Colonic mucosa (tissue), 4 donors: ENCODE data around the gene PSMB8. TPM values are rescaled to one million over a fixed set of nuclear protein-coding genes. Genes with fewer than 3 reads are reported as not detected.

ENCODE experiments used
- DNase-seq: peaks from one replicate; pipeline ENCODE4 v3.0.0-alpha.2; 2020
- H3K27ac ChIP-seq: fragments of 200-600 bp; one replicate; pipeline ENCODE4 v1.8.0; 2021
- H3K27me3 ChIP-seq: fragments of 200-600 bp; one replicate; pipeline ENCODE4 v1.8.0; 2021
- H3K36me3 ChIP-seq: fragments of 200-600 bp; one replicate; pipeline ENCODE4 v1.8.0; 2021
- H3K4me1 ChIP-seq: fragments of 200-600 bp; one replicate; pipeline ENCODE4 v1.8.0; 2021; ENCODE audit warnings: mild to moderate bottlenecking
- H3K4me3 ChIP-seq: fragments of 200-600 bp; one replicate; pipeline ENCODE4 v1.8.0; 2021
- H3K9ac ChIP-seq, 2 donors: one replicate each; pipeline ENCODE4 v1.7.0; 2013; ENCODE audit warnings: control low read depth in 2 of 2, low read depth in 2 of 2, low read length in 2 of 2
- H3K9me3 ChIP-seq: fragments of 200-600 bp; one replicate; pipeline ENCODE4 v1.8.0; 2021
- CTCF ChIP-seq: fragments of 200-600 bp; IDR thresholded peaks from one replicate; pipeline ENCODE4 v1.8.0; 2022; ENCODE audit warnings: antibody characterized with exemption, mild to moderate bottlenecking
- intact Hi-C: fragments of 100-400 bp; cut with DNase I; formaldehyde crosslinking; loops from one replicate; pipeline ENCODE4 v1.14.1; 2022
- total RNA-seq, 2 donors: library from RNA; stranded (reverse); fragmentation: NEBNext Ultra II Directional in 1 of 2; extraction: Animal tissue kit (Norgen Biotek cat#: 25700) in 1 of 2; gene quantifications; one replicate each; pipeline ENCODE4 v1.2.1, GENCODE V29; 2021
- donor health status: healthy.
- donor health status: DM: no; HTN: no; CAD: no.
- donor health status: DM: no; HTN: no; CAD: no.

The PSMB8 gene
- total RNA-seq, 2 donors from 2014 or later: 152 to 154 TPM

GRCh38 chr6:32845384-32845884 lies 1.6 kb upstream of the PSMB8 start:
- H3K27me3 ChIP-seq: no peaks in the 10 kb centered on the region
- peaks cover 14% of the 10 kb centered on the region for H3K4me1 ChIP-seq
- peaks cover 15% of the 10 kb centered on the region for H3K36me3 ChIP-seq
- H3K4me3 ChIP-seq: peak overlapping the region; percentile 77
- intact Hi-C loops: no loop called here
- H3K9ac ChIP-seq: peak overlapping the region; percentile 61 to 98
- no peaks in the 10 kb centered on the region for H3K9me3 ChIP-seq
- DNase-seq: no peak
- TF ChIP-seq CTCF: no peak
- peak overlapping the region; percentile 97 for H3K27ac ChIP-seq

- intact Hi-C loops: no loop called here
- no peak for TF ChIP-seq CTCF
- peaks cover 11% of the 10 kb centered on the region for H3K36me3 ChIP-seq
- peak overlapping the region; percentile 77 for H3K4me3 ChIP-seq
- H3K27me3 ChIP-seq: no peaks in the 10 kb centered on the region
- peak overlapping the region; percentile 97 for H3K27ac ChIP-seq
- no peaks in the 10 kb centered on the region for H3K9me3 ChIP-seq
- H3K4me1 ChIP-seq: peaks cover 14% of the 10 kb centered on the region
- peak overlapping the region; percentile 98 to 99 for H3K9ac ChIP-seq
- no peak for DNase-seq
Observed at GRCh38 chr6:32844839-32845383, 1.1 kb upstream of the PSMB8 start.

- Histone ChIP-seq H3K27ac (peak overlapping the region; percentile 97), H3K4me3 (peak overlapping the region; percentile 77), H3K9me3 (no peaks in the 10 kb centered on the region), H3K9ac (peak overlapping the region; percentile 98 to 99), H3K27me3 (no peaks in the 10 kb centered on the region), H3K4me1 (peaks cover 14% of the 10 kb centered on the region), H3K36me3 (peaks cover 9% of the 10 kb centered on the region)
- TF ChIP-seq CTCF: no peak
- intact Hi-C loops: no loop called here
- DNase-seq: no peak
Observed at GRCh38 chr6:32843331-32843978, 392 bp downstream of the PSMB8 start.

GRCh38 chr6:32842690-32843089 lies 1.2 kb downstream of the PSMB8 start:
- H3K4me1 ChIP-seq: peaks cover 16% of the 10 kb centered on the region
- H3K9ac ChIP-seq: peak overlapping the region in 1 of 2 donors; percentile 7
- H3K4me3 ChIP-seq: no peak overlapping the region
- no peak for TF ChIP-seq CTCF
- H3K27me3 ChIP-seq: no peaks in the 10 kb centered on the region
- H3K9me3 ChIP-seq: no peaks in the 10 kb centered on the region
- H3K27ac ChIP-seq: peak overlapping the region; percentile 97
- H3K36me3 ChIP-seq: peaks cover 9% of the 10 kb centered on the region
- no peak for DNase-seq
- intact Hi-C loops: no loop called here

GRCh38 chr6:32842021-32842650 lies 1.7 kb downstream of the PSMB8 start:
- intact Hi-C loops: no loop called here
- Histone ChIP-seq H3K36me3 (peaks cover 7% of the 10 kb centered on the region), H3K27ac (peak overlapping the region; percentile 97), H3K9ac (peak overlapping the region in 1 of 2 donors; percentile 7), H3K4me3 (no peak overlapping the region), H3K27me3 (no peaks in the 10 kb centered on the region), H3K4me1 (peaks cover 21% of the 10 kb centered on the region), H3K9me3 (no peaks in the 10 kb centered on the region)
- no peak for DNase-seq
- TF ChIP-seq CTCF: no peak
